Islet of Langerhans (tissue), 1 donor: ENCODE results near the gene P3R3URF.

Experiments used
- FAIRE-seq: peaks from one replicate; lab custom pipeline; 2011; peaks lifted over from hg19 to GRCh38; lab: Jason Lieb, UNC

P3R3URF gene

GRCh38 chr1:46172321-46172720 is 4.0 kb downstream of the P3R3URF start:
- no peak for FAIRE-seq

- no peak for FAIRE-seq
Observed at GRCh38 chr1:46171871-46172270, 4.4 kb downstream of the P3R3URF start.

DNA sequence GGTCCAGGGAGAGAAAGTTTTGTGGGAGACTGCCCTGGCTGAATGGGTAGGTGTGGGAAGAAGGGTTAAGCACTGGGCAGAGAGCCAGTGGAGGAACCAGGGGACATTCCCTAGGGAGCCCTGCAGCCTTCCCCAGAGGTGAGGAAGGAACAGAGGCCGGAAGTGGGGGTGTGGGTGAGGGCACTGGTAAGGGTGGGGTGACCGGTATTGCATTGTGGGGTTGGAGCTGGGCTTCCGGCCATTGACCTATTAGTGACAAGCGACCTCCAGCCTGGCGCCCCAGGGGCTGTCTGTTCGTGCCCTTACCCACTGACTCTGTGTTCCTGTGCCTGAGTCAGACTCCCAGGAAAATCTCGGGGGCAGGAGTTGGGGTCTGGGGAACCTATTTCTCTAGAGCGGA is 4.9 kb downstream of the P3R3URF start:
- no peak for FAIRE-seq

GRCh38 chr1:46169811-46170454 is 6.4 kb downstream of the P3R3URF start:
- no peak for FAIRE-seq

DNA sequence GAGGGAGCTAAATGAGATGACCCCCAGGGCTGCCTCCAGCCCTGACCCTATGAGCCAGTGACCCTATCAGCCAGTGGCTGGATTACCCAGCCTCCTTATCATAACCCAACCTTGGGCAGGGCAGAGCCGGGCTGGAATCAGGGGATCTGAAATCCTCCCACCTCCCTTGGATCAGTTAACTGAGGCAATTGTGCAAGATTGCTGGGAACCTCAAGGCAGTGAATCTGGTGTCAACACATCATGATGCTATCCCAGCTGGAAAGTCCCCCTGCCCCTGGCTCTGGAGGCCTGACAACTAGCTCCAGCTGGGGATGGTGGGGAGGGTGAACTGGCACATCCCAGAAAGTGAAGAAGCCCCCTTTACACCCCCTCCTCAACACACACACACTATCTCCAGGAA is 7.8 kb downstream of the P3R3URF start:
- no peak for FAIRE-seq

DNA sequence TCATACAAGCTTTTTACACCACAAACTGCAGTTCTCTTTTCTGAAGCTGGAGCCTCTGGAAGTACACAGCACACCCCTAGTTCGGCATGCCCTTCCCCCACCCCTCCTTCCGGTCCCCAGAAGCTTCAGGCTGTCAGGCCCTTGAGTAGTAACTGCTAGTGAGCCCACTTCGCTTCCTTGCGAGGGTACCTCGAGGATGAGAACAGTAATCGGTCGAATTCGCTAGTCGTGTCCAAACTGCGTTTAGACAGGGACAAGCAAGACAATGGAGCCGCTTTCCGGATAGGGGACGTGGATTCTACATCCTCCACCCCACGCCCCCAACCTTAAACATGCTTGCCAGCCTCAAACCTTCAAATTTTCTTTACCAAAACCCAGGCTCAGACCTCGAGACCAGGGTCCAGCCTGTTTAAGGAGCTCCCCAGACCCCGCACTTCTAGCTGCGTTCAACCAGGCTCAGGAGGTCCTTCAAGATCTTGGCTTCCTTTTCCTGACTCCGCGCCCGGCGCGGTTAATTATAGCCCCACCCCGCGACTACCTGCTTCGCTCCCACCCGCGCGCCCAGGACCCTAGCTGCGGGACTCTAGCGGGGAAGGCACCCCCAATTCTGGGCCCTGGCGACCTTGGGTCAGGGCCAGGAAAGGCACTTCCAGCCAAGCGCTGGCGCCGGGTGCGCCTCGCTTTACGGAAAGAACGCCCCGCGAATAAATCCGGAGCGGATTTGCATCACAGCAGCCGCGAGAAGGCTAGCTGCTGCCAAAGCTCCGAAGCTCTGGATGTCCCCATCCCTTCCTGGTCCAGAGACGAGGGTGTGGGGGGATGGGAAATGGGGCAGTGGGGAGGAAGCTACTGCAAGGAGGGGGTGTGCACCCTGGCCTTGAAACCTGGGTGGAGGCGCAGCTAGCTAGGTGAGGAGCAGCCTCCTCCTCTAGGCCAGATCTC is 9.5 kb downstream of the P3R3URF start:
- no peak for FAIRE-seq

DNA sequence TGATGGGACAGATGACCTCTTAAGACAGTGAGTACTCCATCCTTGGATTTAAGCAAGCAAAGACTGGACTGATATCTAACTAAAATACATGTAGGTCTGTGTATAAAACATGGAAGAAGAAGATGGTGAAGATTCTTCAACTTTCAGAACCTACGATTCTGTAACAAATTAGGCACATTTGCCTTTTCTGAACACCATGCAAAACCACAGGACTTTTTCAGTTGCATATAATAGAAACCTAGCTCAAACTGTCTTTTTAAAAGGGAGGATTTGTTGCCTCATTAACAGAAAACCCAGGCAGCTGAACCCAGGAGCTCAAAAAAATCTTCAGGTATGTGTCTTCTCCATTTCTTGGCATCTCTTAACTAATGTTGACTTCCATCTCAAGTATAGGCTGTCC is 16.1 kb downstream of the P3R3URF start:
- FAIRE-seq: no peak

- no peak for FAIRE-seq
Observed at GRCh38 chr1:46159516-46159915, 16.8 kb downstream of the P3R3URF start.

- no peak for FAIRE-seq
Observed at GRCh38 chr1:46158312-46159281, 17.7 kb downstream of the P3R3URF start.

- FAIRE-seq: no peak
Observed at GRCh38 chr1:46157916-46158311, 18.4 kb downstream of the P3R3URF start.

DNA sequence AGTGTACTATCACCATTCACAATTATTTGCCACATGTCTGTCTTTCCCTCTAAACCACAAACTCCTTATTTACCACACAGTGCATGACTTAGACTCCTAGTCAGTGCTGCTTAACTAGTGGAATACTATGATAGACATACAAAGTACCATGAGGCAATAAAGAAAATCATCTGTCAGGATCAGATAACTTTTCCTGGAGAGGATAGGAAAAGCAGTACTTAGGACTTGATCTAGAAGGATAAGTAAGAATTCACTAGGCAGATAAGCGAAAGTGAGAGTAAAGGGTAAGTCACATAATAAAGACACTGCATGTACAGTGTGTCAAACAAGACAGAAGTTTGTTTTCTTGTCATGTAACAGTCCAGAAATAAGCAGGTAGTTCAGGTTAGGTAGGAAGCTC is 22.6 kb downstream of the P3R3URF start:
- no peak for FAIRE-seq

- FAIRE-seq: no peak
Observed at GRCh38 chr1:46153228-46153627, 23.1 kb downstream of the P3R3URF start.

- FAIRE-seq: no peak
Observed at GRCh38 chr1:46152016-46152415, 24.3 kb downstream of the P3R3URF start.

DNA sequence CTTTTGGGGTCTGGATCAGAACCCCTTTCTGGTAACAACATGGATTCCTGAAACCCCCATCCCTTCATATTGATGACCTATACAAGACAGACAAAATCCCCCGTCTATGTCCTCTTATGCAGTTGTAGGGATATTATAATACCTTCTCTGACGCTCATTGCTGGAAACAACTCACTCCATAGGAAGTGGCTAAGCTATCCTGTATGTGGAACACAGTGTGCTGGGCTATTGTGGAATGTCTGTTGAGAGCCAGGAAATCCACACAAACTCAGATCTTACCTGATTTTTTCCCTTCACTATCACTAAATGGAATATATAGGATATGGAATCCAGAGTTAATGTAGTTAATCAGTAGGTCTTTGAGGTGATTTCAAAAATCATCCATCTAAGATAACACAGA is 26.2 kb downstream of the P3R3URF start:
- no peak for FAIRE-seq

DNA sequence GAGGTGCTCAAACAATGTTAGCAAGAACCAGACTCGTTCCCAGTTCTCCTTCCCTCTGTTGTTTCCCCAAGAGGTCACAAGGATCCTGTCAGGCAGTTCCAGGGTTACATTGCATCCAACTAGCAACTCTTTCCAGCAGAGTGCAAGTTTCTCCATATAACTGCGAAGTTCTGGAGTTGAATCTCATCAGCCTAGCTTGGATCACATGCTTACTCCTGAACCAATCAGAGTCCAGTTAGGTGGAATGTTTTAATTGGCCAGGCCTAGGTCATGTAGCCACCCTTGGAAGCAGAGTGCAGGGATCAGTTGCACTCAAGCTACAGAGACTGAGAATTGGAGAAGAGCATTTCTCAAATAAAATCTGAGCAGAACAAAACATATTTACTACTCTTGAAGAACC is 28.0 kb downstream of the P3R3URF start:
- FAIRE-seq: no peak

DNA sequence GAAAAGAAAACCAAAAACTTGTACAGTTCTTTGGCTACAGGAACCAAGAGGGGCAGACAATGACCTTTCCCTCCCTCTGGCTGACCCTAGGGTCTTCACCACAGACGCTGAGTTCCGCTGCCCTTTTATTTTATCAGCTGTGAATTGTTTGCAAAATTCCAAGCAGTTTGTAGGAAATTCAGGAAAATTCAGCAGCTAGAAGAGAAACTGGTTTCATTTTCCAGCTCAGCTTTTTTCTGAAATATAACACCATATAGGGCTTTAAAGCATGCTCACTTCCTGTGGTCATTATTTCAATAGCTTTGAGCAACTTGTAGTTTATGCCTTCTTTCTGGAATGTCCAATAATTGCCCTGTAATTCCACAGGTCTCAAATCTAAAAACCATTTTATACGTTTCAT is 38.4 kb downstream of the P3R3URF start:
- FAIRE-seq: no peak

DNA sequence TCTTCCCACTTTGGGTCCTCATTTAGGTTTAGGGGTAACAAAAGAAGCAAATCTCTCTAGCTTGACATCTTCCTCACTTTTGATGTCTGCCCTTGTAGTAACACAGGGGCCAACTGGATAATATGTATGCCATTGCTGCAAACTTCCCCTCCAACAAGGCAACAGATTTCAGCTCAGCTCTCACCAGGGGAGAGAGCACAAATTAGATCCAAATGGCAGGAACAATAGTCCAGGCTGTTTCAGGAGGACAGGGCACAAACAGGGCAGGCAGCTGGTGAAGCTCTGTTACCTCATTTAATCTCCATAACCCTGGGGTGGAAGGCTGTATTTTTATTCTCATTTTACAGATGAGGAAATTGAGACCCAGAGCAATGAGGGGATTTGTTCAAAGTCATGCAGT is 39.6 kb downstream of the P3R3URF start:
- no peak for FAIRE-seq

DNA sequence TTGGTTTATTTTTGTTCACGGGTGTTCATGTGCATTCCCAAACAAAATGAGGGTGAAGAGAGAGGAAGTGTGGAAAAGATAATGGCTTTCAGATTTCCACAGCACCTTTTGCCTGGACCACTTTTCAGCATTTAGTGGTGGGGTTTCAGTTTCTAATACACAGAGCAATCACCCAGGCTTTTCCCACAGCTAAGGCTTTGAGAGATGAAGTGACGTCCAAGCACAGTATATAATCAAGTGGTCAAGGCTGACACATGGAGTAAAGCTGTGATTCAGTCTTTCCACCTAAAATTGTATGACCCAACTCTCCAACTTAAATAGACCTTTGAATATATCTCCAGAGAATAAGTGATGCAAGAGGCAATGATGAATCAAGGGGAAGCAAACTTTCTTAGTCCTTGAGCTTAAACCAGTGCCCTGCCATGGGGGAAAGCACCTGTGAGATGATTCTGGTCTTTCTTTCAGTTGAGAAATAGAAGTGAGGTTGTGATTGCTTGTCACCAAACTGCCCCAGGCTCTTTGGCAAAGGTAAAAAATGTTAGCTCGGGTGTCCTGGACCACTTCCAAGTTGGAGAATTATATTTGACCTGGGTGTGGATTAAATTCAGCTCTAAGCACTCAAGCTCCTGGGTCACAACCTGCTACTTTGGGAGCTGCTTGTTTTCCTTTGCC is 41.5 kb downstream of the P3R3URF start:
- no peak for FAIRE-seq

DNA sequence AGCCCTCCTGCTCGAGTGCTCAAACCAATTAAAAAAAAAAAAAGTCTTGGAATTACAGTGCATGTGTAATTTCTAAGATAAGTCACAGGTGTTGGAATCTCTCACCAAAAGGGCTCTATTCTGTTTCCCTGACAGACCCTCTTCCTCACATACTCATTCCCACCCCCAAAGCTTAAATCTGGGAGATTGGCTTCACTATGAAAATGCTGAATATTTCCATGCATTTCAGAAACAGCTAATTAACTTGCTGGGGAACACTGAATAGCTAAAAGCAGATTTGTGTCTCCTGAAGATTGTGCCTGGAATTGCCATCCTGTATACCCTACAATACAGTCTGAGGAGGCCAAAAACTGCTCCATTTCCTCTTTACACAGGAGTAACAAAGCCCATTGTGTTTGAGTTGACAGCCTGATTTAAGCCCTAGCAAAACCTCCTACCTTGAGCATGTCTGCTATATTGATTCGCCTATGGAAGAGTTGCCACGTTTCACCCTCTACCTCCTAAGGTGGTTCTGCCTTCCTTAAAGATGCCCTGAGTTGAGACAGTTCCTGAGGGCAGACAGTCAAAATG is 42.4 kb downstream of the P3R3URF start:
- FAIRE-seq: no peak

GRCh38 chr1:46133181-46133658 is 43.1 kb downstream of the P3R3URF start:
- no peak for FAIRE-seq

DNA sequence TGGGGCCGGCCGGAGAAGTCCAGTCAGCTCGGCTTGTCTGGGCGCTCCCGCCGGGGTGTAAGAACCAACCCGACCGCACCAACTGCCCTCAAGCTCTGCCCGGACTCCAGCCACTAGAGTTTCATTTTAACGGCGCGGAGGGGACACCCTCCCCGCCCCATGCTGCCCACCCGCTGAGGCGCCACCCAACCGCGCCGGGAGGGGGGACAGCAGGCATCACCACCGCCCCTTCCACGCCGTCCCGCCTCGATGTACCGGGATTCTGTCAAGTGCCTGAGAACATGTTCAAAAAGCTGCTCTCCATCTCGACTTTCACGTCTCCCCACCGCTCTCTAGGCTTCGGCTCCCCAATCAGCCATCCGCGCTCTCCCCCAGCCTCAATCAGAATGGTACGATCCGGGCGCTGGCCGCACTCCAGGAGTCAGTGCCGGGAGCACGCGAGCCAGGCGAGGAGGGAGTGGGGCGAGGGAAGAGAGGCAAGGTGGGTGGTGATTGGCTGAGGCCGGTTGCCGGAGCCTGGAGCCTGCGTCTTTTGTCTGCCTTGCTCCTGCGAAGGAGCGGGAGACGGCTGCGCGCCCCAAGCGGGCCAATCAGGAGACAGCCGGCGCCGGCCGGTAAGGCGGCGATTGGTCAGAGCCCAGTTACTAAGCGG is 43.6 kb downstream of the P3R3URF start, which contains the start of gene PIK3R3:
TSS of gene PIK3R3 (minus strand) at position 101 of the 652 bp plus-strand sequence. CDS start 677 bp downstream, outside the sequence.
- FAIRE-seq: peak; percentile 68
